Neuronal stem cell (in vitro differentiated cells): ENCODE data around the gene KCTD2.
"Not testable (repeated sequence)": the region's sequence is repeated elsewhere in the genome, so short reads cannot be mapped to it uniquely, and the experiment has no call there.

ENCODE experiments used
- DNase-seq: peaks from one replicate; pipeline ENCODE4 v3.0.0-alpha.2; 2013; ENCODE audit warnings: low spot score
- H2AFZ ChIP-seq: one replicate; pipeline ENCODE4 v1.6.1; 2013; ENCODE audit warnings: mild to moderate bottlenecking, low read length, inconsistent platforms
- H2AK5ac ChIP-seq: 2 replicates; pipeline ENCODE4 v1.6.1; 2013; ENCODE audit warnings: low read depth, mild to moderate bottlenecking, inconsistent platforms, low read length, moderate library complexity, mixed read lengths
- H2BK120ac ChIP-seq: 2 replicates; pipeline ENCODE4 v1.6.1; 2013; ENCODE audit warnings: low read depth, mild to moderate bottlenecking, inconsistent platforms, low read length, moderate library complexity, mixed read lengths
- H2BK12ac ChIP-seq: one replicate; pipeline ENCODE4 v1.6.1; 2013; ENCODE audit warnings: low read length, inconsistent platforms
- H2BK15ac ChIP-seq: 2 replicates; pipeline ENCODE4 v1.6.1; 2013; ENCODE audit warnings: mild to moderate bottlenecking, low read length, inconsistent platforms, mixed read lengths
- H2BK5ac ChIP-seq: one replicate; pipeline ENCODE4 v1.6.1; 2013; ENCODE audit warnings: inconsistent platforms, mild to moderate bottlenecking, low read length, moderate library complexity
- H3K14ac ChIP-seq: one replicate; pipeline ENCODE4 v1.6.1; 2013; ENCODE audit warnings: low read length, inconsistent platforms
- H3K18ac ChIP-seq: 2 replicates; pipeline ENCODE4 v1.6.1; 2013; ENCODE audit warnings: low read length, inconsistent platforms
- H3K23ac ChIP-seq: 2 replicates; pipeline ENCODE4 v1.6.1; 2013; ENCODE audit warnings: low read depth, mild to moderate bottlenecking, mixed read lengths, low read length, inconsistent platforms; ENCODE audit not compliant: poor library complexity
- H3K27ac ChIP-seq: replicated peaks from 3 replicates; pipeline ENCODE4 v1.5.1; 2013; ENCODE audit warnings: low read length, inconsistent platforms
- H3K27me3 ChIP-seq, 3 experiments: 2 replicates each; pipeline ENCODE4 v1.6.1; 2013; ENCODE audit warnings: low read length in 3 of 3, mild to moderate bottlenecking in 2 of 3, inconsistent platforms in 1 of 3, low read depth in 1 of 3, mixed read lengths in 1 of 3, moderate library complexity in 1 of 3; ENCODE audit not compliant: control insufficient read depth in 3 of 3, insufficient read depth in 3 of 3
- H3K36me3 ChIP-seq, 2 donors: replicated peaks in 1 of 2; 2 replicates each; pipeline ENCODE4 v1.6.1; 2013; ENCODE audit warnings: low read length in 2 of 2; ENCODE audit not compliant: control insufficient read depth in 2 of 2, insufficient read depth in 2 of 2
- H3K4ac ChIP-seq: 2 replicates; pipeline ENCODE4 v1.6.1; 2013; ENCODE audit warnings: inconsistent platforms, mild to moderate bottlenecking, low read length, moderate library complexity
- H3K4me1 ChIP-seq, 2 donors: 1 replicate in 1 of 2; 2 replicates in 1 of 2; pipeline ENCODE4 v1.6.1; 2013; ENCODE audit warnings: low read length in 2 of 2, low read depth in 1 of 2; ENCODE audit not compliant: control insufficient read depth in 2 of 2, insufficient read depth in 1 of 2
- H3K4me2 ChIP-seq: one replicate; pipeline ENCODE4 v1.6.1; 2013; ENCODE audit warnings: mild to moderate bottlenecking, low read length, inconsistent platforms; ENCODE audit not compliant: insufficient read depth, poor library complexity, severe bottlenecking
- H3K4me3 ChIP-seq, 2 donors: 2 replicates each; pipeline ENCODE4 v1.5.1; 2013; ENCODE audit warnings: low read length in 2 of 2, mild to moderate bottlenecking in 2 of 2, inconsistent platforms in 1 of 2, moderate library complexity in 1 of 2
- H3K79me1 ChIP-seq: one replicate; pipeline ENCODE4 v1.6.1; 2013; ENCODE audit warnings: low read depth, mild to moderate bottlenecking, inconsistent platforms, low read length, moderate library complexity
- H3K9ac ChIP-seq: one replicate; pipeline ENCODE4 v1.6.1; 2013; ENCODE audit warnings: mild to moderate bottlenecking, low read depth, low read length, inconsistent platforms; ENCODE audit not compliant: poor library complexity
- H3K9me3 ChIP-seq, 2 donors: replicated peaks in 1 of 2; 2 replicates each; pipeline versions ENCODE3 to v1.6.1; 2013; ENCODE audit warnings: low read length in 2 of 2, mild to moderate bottlenecking in 2 of 2, inconsistent platforms in 1 of 2, low read depth in 1 of 2, mixed read lengths in 1 of 2, moderate library complexity in 1 of 2; ENCODE audit not compliant: control insufficient read depth in 2 of 2, insufficient read depth in 1 of 2
- H4K8ac ChIP-seq: one replicate; pipeline ENCODE4 v1.6.1; 2013; ENCODE audit warnings: low read depth, mild to moderate bottlenecking, inconsistent platforms, low read length, moderate library complexity
- H4K91ac ChIP-seq: one replicate; pipeline ENCODE4 v1.6.1; 2013; ENCODE audit warnings: low read length, low read depth, mild to moderate bottlenecking, inconsistent platforms; ENCODE audit not compliant: poor library complexity
- WGBS, 2 donors: extraction: QIAGEN DNeasy Blood & Tissue Kit; methylation state at CpG; one replicate each; pipeline ENCODE4 v1.1.7; 2013; ENCODE audit warnings: missing lambda C conversion rate in 2 of 2, mixed read lengths in 1 of 2; ENCODE audit not compliant: insufficient read length in 2 of 2, insufficient replicate concordance in 1 of 2; ENCODE audit errors: extremely low coverage in 2 of 2; 5-methylcytosine and 5-hydroxymethylcytosine counted together

KCTD2 gene

DNA sequence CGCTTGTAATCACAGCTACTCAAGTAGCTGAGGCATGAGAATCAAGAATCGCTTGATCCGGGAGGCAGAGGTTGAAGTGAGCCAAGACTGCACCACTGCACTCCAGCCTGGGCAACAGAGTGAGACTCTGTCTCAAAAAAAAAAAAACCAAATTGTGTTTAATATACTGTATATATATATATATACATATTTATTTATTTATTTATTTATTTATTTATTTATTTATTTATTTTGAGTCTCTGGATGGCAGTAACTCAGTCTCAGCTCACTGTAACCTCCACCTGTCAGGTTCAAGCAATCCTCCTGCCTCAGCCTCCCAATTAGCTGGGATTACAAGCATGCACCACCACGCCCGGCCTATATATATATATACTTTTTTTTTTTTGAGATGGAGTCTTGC lies 25.9 kb downstream of the KCTD2 start:
- not testable (repeated sequence) for DNase-seq, H4K8ac ChIP-seq, H3K4me1 ChIP-seq, H3K23ac ChIP-seq, H3K27ac ChIP-seq, H2BK12ac ChIP-seq, H3K9me3 ChIP-seq, H2AFZ ChIP-seq, H2BK120ac ChIP-seq, H3K4ac ChIP-seq, H3K79me1 ChIP-seq, H2AK5ac ChIP-seq, H3K9ac ChIP-seq, H3K18ac ChIP-seq, H3K36me3 ChIP-seq, H3K27me3 ChIP-seq, H2BK5ac ChIP-seq, H3K14ac ChIP-seq, H4K91ac ChIP-seq, H3K4me3 ChIP-seq, H2BK15ac ChIP-seq, H3K4me2 ChIP-seq
- no CpG with 5 or more reads among the region's 5 CpGs for WGBS, 2 donors

DNA sequence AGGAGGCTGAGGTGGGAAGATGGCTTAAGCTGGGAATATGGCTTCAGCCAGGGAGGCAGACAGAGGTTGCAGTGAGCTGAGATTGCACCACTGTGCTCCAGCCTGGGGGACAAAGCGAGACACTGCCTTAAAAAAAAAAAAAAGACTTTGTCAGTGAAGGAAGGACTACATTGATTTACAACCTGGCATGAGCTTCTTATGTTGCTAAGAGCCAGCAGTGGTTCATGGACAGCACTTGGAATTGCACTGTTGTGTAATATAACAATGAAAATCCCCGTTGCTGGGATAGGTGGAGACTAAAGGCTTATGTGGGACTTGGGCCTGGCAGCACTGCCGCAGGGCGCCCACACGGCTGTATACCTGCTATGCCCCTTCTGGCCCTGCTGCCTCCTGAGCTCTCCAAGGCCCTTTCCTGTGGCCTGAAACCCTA lies 26.6 kb downstream of the KCTD2 start:
- H3K4me1 ChIP-seq, result peaks cover 3 to 4% of the 10 kb centered on the region in 2 donors
- H2BK5ac ChIP-seq, result no peak overlapping the region
- H3K4me2 ChIP-seq, result peak overlapping the region; percentile 11
- peak overlapping the region; percentile 7 for H2AFZ ChIP-seq
- H3K27me3 ChIP-seq, result no peaks in the 10 kb centered on the region
- no peak overlapping the region for H3K18ac ChIP-seq
- no peak overlapping the region for H2AK5ac ChIP-seq
- H4K8ac ChIP-seq, result no peak overlapping the region
- no peak overlapping the region for H2BK120ac ChIP-seq
- H3K4ac ChIP-seq, result no peak overlapping the region
- no peaks in the 10 kb centered on the region for H3K79me1 ChIP-seq
- H3K9ac ChIP-seq, result no peak overlapping the region
- H3K9me3 ChIP-seq, result no peaks in the 10 kb centered on the region
- DNase-seq, result no peak
- no peak overlapping the region for H2BK12ac ChIP-seq
- peak overlapping the region; percentile 65 for H3K23ac ChIP-seq
- no peak overlapping the region for H3K14ac ChIP-seq
- peak overlapping the region; percentile 3 for H4K91ac ChIP-seq
- H3K36me3 ChIP-seq, result no peaks in the 10 kb centered on the region
- H3K4me3 ChIP-seq, result no peak overlapping the region
- H2BK15ac ChIP-seq, result no peak overlapping the region
- no peak overlapping the region for H3K27ac ChIP-seq
- WGBS, 2 donors, result no CpG with 5 or more reads among the region's 5 CpGs

DNA sequence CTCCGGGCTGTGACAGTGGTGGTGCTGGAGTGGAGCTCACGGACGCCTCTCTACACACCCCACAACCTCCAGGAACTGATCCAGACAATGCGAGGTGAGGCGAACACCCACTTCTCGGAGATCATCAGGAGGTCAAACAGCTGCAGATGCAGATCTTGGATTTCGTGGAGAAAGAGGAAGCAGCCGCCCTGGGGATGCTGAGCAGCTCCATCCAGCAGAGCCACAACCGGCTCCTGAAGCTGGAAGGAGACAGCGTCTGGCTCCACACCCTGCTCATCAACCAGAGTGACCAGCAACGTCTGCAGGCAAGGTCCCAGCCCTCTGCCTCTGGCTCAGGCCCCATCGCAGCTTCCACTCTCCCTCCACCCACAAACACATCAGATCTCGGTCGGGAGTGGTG lies 27.5 kb downstream of the KCTD2 start:
- WGBS, 2 donors, result no CpG with 5 or more reads among the region's 14 CpGs
- no peak overlapping the region for H3K18ac ChIP-seq
- H3K27me3 ChIP-seq, result no peaks in the 10 kb centered on the region
- H3K4me3 ChIP-seq, result no peak overlapping the region
- H3K4ac ChIP-seq, result no peak overlapping the region
- no peak overlapping the region for H2AFZ ChIP-seq
- H4K91ac ChIP-seq, result no peak overlapping the region
- no peak for DNase-seq
- H3K23ac ChIP-seq, result no peak overlapping the region
- H2BK120ac ChIP-seq, result no peak overlapping the region
- H3K14ac ChIP-seq, result no peak overlapping the region
- H3K4me2 ChIP-seq, result no peak overlapping the region
- no peak overlapping the region for H2AK5ac ChIP-seq
- no peak overlapping the region for H3K27ac ChIP-seq
- peak overlapping the region; percentile 2 for H2BK12ac ChIP-seq
- H3K4me1 ChIP-seq, result peaks cover 7 to 8% of the 10 kb centered on the region in 2 donors
- H3K9me3 ChIP-seq, result no peaks in the 10 kb centered on the region
- H3K36me3 ChIP-seq, result no peaks in the 10 kb centered on the region
- no peak overlapping the region for H2BK5ac ChIP-seq
- no peak overlapping the region for H4K8ac ChIP-seq
- no peaks in the 10 kb centered on the region for H3K79me1 ChIP-seq
- no peak overlapping the region for H3K9ac ChIP-seq
- H2BK15ac ChIP-seq, result no peak overlapping the region

DNA sequence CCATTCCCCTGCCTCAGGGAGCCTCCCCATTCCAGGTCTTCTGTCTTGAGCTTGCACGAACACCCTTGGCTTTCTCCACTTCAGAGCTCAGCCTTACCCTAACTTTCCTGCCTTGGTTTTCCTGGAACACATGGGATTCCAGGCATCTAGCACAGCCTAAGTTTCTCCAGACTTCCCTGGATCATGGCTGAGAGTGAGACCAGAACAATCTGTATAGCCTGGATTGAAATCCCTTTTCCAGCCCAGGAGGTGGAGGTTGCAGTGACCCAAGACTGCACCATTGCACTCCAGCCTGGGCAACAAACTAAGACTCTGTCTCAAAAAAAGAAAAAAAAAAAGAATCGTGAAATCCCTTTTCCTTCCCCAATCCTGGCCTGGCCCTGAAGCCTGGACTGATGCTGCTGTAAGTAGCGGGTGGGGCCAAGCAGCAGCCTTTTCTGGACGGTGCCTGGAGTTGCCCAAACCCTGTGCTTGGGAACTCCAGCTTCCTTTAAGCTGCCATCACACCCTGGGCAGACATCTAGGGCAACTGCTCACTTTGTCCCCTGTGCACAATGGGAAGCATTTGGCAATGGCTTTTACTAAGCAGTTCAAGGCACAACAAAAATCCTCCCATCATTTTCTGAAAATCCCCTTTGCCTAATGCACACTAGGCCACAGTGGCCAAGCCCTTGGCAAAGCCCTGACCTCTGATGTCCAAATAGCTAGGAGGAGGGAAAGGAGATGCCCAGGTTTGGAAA lies 28.7 kb downstream of the KCTD2 start:
- Histone ChIP-seq H2AFZ (no peak overlapping the region), H3K18ac (no peak overlapping the region), H2BK12ac (no peak overlapping the region), H3K23ac (no peak overlapping the region), H3K9me3 (no peaks in the 10 kb centered on the region), H3K79me1 (no peaks in the 10 kb centered on the region), H3K4ac (no peak overlapping the region), H2AK5ac (no peak overlapping the region), H2BK120ac (no peak overlapping the region), H4K91ac (no peak overlapping the region), H4K8ac (no peak overlapping the region), H3K4me1 (peaks cover 7 to 8% of the 10 kb centered on the region in 2 donors), H3K4me2 (no peak overlapping the region), H2BK5ac (no peak overlapping the region), H3K9ac (peak overlapping the region; percentile 30), H3K27ac (no peak overlapping the region), H2BK15ac (no peak overlapping the region), H3K27me3 (no peaks in the 10 kb centered on the region), H3K14ac (no peak overlapping the region), H3K36me3 (no peaks in the 10 kb centered on the region), H3K4me3 (no peak overlapping the region)
- DNase-seq, result no peak
- WGBS, 2 donors, result no CpG with 5 or more reads among the region's 4 CpGs
